SK-N-SH treated with all-trans-retinoic acid at 6 μM for 48 hours (cell line): Measurements from ENCODE around the gene SMC1B.

Experiments used
- ARNTL ChIP-seq: fragments of 450-650 bp; formaldehyde crosslinking; IDR thresholded peaks from 2 replicates; pipeline ENCODE4 v1.5.0; 2020; ENCODE audit warnings: low read depth, mild to moderate bottlenecking, moderate library complexity, borderline replicate concordance
- BACH2 ChIP-seq: fragments of 250-450 bp; sonication (Bioruptor Pico); IDR thresholded peaks from 2 replicates; pipeline ENCODE4 v1.9.0; 2021; ENCODE audit warnings: mild to moderate bottlenecking, borderline replicate concordance
- ESRRG ChIP-seq: fragments of 250-450 bp; sonication (Bioruptor Pico); IDR thresholded peaks from 2 replicates; pipeline ENCODE4 v1.6.1; 2021; ENCODE audit warnings: mild to moderate bottlenecking
- PATZ1 ChIP-seq: fragments of 250-450 bp; sonication (Bioruptor Pico); IDR thresholded peaks from 2 replicates; pipeline ENCODE4 v1.8.0; 2020; ENCODE audit warnings: mild to moderate bottlenecking, moderate library complexity, borderline replicate concordance
- RARB ChIP-seq: fragments of 250-450 bp; sonication (Bioruptor Pico); IDR thresholded peaks from 2 replicates; pipeline ENCODE4 v1.8.0; 2021; ENCODE audit warnings: mild to moderate bottlenecking, moderate library complexity
- ZFP30 ChIP-seq: fragments of 450-650 bp; formaldehyde crosslinking; IDR thresholded peaks from 2 replicates; pipeline ENCODE4 v1.5.0; 2022; ENCODE audit warnings: mild to moderate bottlenecking, moderate library complexity
- ZNF70 ChIP-seq: fragments of 450-650 bp; formaldehyde crosslinking; IDR thresholded peaks from 2 replicates; pipeline ENCODE4 v1.5.0; 2020; ENCODE audit warnings: mild to moderate bottlenecking, moderate library complexity
- ZNF8 ChIP-seq: fragments of 450-650 bp; formaldehyde crosslinking; IDR thresholded peaks from 2 replicates; pipeline ENCODE4 v1.5.0; 2020; ENCODE audit warnings: mild to moderate bottlenecking, moderate library complexity
- TF ChIP-seq, protein P1 (sequence below): fragments of 250-450 bp; sonication (Bioruptor Pico); IDR thresholded peaks from 2 replicates; pipeline ENCODE4 v1.5.1; 2020; ENCODE audit warnings: low read depth, mild to moderate bottlenecking, moderate library complexity

- TF ChIP-seq ZFP30 (CRISPR knock-in tag): no peak
- TF ChIP-seq PATZ1 (CRISPR knock-in tag): no peak
- no peak for TF ChIP-seq ZNF70 (CRISPR knock-in tag)
- no peak for TF ChIP-seq RARB
- TF ChIP-seq ZNF8 (CRISPR knock-in tag): no peak
- no peak for TF ChIP-seq ESRRG (CRISPR knock-in tag)
- TF ChIP-seq, protein P1, sequence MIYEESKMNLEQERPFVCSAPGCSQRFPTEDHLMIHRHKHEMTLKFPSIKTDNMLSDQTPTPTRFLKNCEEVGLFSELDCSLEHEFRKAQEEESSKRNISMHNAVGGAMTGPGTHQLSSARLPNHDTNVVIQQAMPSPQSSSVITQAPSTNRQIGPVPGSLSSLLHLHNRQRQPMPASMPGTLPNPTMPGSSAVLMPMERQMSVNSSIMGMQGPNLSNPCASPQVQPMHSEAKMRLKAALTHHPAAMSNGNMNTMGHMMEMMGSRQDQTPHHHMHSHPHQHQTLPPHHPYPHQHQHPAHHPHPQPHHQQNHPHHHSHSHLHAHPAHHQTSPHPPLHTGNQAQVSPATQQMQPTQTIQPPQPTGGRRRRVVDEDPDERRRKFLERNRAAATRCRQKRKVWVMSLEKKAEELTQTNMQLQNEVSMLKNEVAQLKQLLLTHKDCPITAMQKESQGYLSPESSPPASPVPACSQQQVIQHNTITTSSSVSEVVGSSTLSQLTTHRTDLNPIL (CRISPR knock-in tag): no peak
- TF ChIP-seq BACH2 (CRISPR knock-in tag): no peak
- no peak for TF ChIP-seq ARNTL (CRISPR knock-in tag)
These were observed 82.9 kb downstream of the SMC1B start for GRCh38 chr22:45330548-45330947.
